Transverse colon (tissue), 4 donors: ENCODE measurements around the gene NPEPL1. TPM values are rescaled to one million over a fixed set of nuclear protein-coding genes. Genes with fewer than 3 reads are reported as not detected.
"Not testable (repeated sequence)": the region's sequence is repeated elsewhere in the genome, so short reads cannot be mapped to it uniquely, and the experiment has no call there.

Experiments used
- DNase-seq: peaks from one replicate; pipeline ENCODE4 v3.0.0-alpha.2; 2019
- H3K27ac ChIP-seq, 4 donors: fragments of 200-600 bp; sonication (generic); 2 replicates each; pipeline ENCODE4 v1.5.1; 2016 to 2018; ENCODE audit warnings: inconsistent platforms in 4 of 4
- H3K27me3 ChIP-seq: fragments of 200-600 bp; sonication (generic); 2 replicates; pipeline ENCODE4 v1.5.1; 2017; ENCODE audit warnings: inconsistent platforms
- H3K36me3 ChIP-seq, 4 donors: fragments of 200-600 bp; sonication (generic); 2 replicates each; pipeline ENCODE4 v1.5.1; 2017 to 2019; ENCODE audit warnings: inconsistent platforms in 4 of 4
- H3K4me1 ChIP-seq, 4 donors: fragments of 200-600 bp; sonication (generic); 2 replicates each; pipeline ENCODE4 v1.5.1; 2017 to 2020; ENCODE audit warnings: inconsistent platforms in 4 of 4
- H3K4me3 ChIP-seq, 4 donors: fragments of 200-600 bp; sonication (generic); 1 replicate in 1 of 4; 2 replicates in 3 of 4; pipeline versions ENCODE4 v1.5.1 to v1.6.1; 2017 to 2019; ENCODE audit warnings: inconsistent platforms in 4 of 4
- H3K9me3 ChIP-seq, 2 donors: fragments of 200-600 bp; sonication (generic); 2 replicates each; pipeline ENCODE4 v1.5.1; 2017 to 2019; ENCODE audit warnings: inconsistent platforms in 2 of 2
- EP300 ChIP-seq: sonication (generic); formaldehyde crosslinking; IDR thresholded peaks from one replicate; pipeline ENCODE4 v1.6.1; 2017; ENCODE audit warnings: antibody characterized with exemption, low read depth
- POLR2A ChIP-seq: fragments of 450-650 bp; IDR thresholded peaks from one replicate; pipeline ENCODE4 v1.6.1; 2016; ENCODE audit warnings: antibody characterized with exemption, mild to moderate bottlenecking, moderate library complexity
- POLR2AphosphoS5 ChIP-seq, 3 donors: sonication (generic); formaldehyde crosslinking; IDR thresholded peaks; one replicate each; pipeline ENCODE4 v1.6.1; 2016; ENCODE audit warnings: antibody characterized with exemption in 3 of 3
- WGBS, 2 donors: methylation state at CpG; one replicate each; pipeline ENCODE4 v1.1.5; 2018; ENCODE audit warnings: low coverage in 1 of 2; 5-methylcytosine and 5-hydroxymethylcytosine counted together
- in situ Hi-C, 4 donors: fragments of 200-750 bp; cut with MboI; loops; one replicate each; pipeline versions ENCODE4 v1.15.0 to v1.15.1; 2017; ENCODE audit warnings: low sequenced_read_pairs in 3 of 4, low pct_ligation_motif_present in 1 of 4, low pct_unique_long_range_greater_than_20kb in 1 of 4
- intact Hi-C: fragments of 100-400 bp; cut with DNase I; formaldehyde crosslinking; loops from one replicate; pipeline ENCODE4 v1.15.1; 2023; ENCODE audit warnings: low total_unique reads
- total RNA-seq, 4 donors: library from RNA; depleted of rRNA; stranded (reverse); fragments of >200 nt; gene quantifications; one replicate each; pipeline ENCODE4 v1.1.0, GENCODE V29; 2016
- TF ChIP-seq, protein P1 (sequence below), 5 experiments: fragments of 200-600 bp in 3 of 5; fragments of 450-650 bp in 2 of 5; sonication (generic) in 3 of 5; IDR thresholded peaks; 1 replicate in 2 of 5; 2 replicates in 3 of 5; pipeline ENCODE4 v1.5.1; 2016 to 2017; ENCODE audit warnings: antibody characterized with exemption in 5 of 5, inconsistent platforms in 3 of 5, mild to moderate bottlenecking in 2 of 5, moderate library complexity in 1 of 5

The NPEPL1 gene
- total RNA-seq, 4 donors from 2014 or later: 33.3 to 109 (median 66.9) TPM

DNA sequence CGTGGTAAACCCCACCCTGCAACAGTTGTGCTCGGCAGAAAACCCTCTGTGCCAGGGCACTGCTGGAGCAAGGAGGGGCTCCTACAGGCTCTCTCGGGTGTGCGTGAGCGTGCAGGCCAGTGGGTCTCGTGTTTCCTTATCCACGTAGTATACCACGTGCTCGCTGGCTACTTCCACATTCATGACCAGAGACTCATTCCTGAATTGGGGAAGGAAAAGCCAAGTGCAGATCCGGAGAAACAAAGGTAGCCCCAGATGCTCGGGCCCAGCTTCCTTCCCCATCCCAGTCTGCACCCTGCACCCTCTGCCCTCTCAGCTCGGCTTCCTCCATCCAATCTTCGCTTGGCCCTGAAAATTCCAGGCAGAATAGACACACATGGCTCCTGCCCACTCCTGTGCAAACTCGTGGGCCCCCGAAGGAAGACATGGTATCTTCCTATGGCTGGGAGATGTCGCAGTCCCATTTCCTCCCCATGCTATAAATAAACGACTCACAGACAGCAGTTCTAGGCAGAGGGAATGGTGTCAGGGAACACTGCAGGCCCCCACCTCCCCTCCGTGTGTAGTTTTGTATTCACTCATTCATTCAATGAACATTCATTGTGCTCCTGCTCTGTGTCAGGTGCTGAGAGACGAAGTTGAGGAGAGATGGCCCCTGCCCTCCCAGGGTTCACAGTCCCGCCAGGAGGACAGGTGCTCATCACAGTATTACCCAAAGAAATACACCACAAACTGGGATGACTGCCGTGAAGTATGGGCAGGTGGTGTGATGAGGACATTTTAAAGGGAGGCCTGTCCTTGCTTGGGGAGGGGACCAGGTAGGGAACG is 29.6 kb downstream of the NPEPL1 start:
- 53 to 77% methylated on average over 3 to 22 of the region's 22 CpGs for WGBS, 2 donors

DNA sequence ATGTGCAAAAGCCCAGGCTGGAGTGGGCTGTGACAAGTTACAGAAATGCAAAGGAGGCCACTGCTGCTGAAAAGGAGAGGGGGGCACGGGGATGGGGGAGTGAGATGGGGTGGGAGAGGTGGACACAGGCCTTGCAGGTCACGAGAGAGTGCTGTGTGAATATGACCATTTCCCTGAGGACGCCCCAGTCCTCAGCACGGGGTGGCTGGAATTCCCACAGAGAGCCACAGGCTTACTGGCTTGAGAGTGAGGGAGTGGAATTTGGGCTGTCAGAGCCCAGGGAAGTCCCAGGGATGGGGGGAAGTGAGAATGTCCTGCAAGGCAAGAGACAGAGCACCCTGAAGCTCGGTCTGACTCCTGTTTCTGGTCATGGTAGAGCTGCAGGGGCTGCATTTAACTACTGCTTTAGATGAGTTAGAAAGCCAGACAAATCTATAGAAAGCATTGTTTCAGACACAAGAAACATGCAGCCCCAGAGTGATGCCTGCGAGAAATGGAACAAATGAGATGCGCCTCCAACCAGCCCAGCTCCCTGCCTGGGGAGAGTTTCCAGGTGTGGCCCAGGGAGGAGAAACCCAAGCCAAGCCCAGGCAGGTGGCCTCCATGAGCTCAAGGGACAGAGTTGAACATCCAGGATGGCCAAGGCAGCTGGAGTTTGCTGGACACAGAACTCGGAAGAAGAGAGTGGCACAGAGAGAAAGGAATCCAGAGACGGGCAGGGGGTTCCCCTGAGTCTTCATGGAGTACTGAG is 30.5 kb downstream of the NPEPL1 start:
- H3K4me1 ChIP-seq: no peaks in the 10 kb centered on the region
- TF ChIP-seq POLR2A (no peak), EP300 (no peak), POLR2AphosphoS5 (IDR thresholded peaks at IDR 0.05) (no peak)
- TF ChIP-seq, protein P1, sequence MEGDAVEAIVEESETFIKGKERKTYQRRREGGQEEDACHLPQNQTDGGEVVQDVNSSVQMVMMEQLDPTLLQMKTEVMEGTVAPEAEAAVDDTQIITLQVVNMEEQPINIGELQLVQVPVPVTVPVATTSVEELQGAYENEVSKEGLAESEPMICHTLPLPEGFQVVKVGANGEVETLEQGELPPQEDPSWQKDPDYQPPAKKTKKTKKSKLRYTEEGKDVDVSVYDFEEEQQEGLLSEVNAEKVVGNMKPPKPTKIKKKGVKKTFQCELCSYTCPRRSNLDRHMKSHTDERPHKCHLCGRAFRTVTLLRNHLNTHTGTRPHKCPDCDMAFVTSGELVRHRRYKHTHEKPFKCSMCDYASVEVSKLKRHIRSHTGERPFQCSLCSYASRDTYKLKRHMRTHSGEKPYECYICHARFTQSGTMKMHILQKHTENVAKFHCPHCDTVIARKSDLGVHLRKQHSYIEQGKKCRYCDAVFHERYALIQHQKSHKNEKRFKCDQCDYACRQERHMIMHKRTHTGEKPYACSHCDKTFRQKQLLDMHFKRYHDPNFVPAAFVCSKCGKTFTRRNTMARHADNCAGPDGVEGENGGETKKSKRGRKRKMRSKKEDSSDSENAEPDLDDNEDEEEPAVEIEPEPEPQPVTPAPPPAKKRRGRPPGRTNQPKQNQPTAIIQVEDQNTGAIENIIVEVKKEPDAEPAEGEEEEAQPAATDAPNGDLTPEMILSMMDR (IDR thresholded peaks at IDR 0.05): no peak
- peaks cover 24% of the 10 kb centered on the region for H3K27me3 ChIP-seq
- intact Hi-C loops (no loop called here), in situ Hi-C loops (no loop called here)
- DNase-seq: no peak
- no peaks in the 10 kb centered on the region for H3K9me3 ChIP-seq
- no peaks in the 10 kb centered on the region for H3K36me3 ChIP-seq
- no peak overlapping the region for H3K4me3 ChIP-seq
- no peak overlapping the region for H3K27ac ChIP-seq
- WGBS, 2 donors: 48 to 76% methylated on average over 5 to 9 of the region's 9 CpGs

More for the DNA sequence above, 29.6 kb downstream of the NPEPL1 start:
- H3K36me3 ChIP-seq: no peaks in the 10 kb centered on the region
- no peaks in the 10 kb centered on the region for H3K4me1 ChIP-seq
- no peaks in the 10 kb centered on the region for H3K9me3 ChIP-seq
- H3K4me3 ChIP-seq: no peak overlapping the region
- peak; percentile 24 for DNase-seq
- intact Hi-C loops (no loop called here), in situ Hi-C loops (no loop called here)
- TF ChIP-seq POLR2AphosphoS5 (IDR thresholded peaks at IDR 0.05) (no peak), POLR2A (no peak), EP300 (no peak)
- TF ChIP-seq, protein P1 (IDR thresholded peaks at IDR 0.05): no peak
- peaks cover 24% of the 10 kb centered on the region for H3K27me3 ChIP-seq
- no peak overlapping the region for H3K27ac ChIP-seq

DNA sequence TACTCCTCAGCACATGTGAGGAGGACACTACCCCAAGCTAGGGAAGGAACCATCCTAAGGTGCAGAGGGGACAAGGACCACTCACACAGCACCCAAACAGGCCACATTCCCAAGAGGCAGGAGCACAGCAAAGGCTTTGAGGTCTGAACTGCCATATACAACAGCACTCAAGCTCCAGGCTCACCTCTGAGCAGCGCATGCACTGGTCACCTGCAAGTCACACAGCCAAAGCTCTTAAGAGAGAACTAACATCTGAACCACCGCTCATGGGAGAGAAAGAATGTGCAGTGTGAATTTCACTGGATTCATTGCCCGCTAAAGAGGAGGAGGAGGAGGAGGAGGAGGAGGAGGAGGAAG is 31.0 kb downstream of the NPEPL1 start:
- no peak overlapping the region for H3K27ac ChIP-seq
- H3K4me3 ChIP-seq: no peak overlapping the region
- H3K27me3 ChIP-seq: peaks cover 24% of the 10 kb centered on the region
- H3K36me3 ChIP-seq: no peaks in the 10 kb centered on the region
- WGBS, 2 donors: 92 to 100% methylated on average over 3 of the region's 3 CpGs
- peak; percentile 5 for DNase-seq
- in situ Hi-C loops (no loop called here), intact Hi-C loops (no loop called here)
- no peaks in the 10 kb centered on the region for H3K9me3 ChIP-seq
- H3K4me1 ChIP-seq: no peaks in the 10 kb centered on the region
- TF ChIP-seq POLR2A (no peak), POLR2AphosphoS5 (IDR thresholded peaks at IDR 0.05) (no peak), EP300 (no peak)
- TF ChIP-seq, protein P1 (IDR thresholded peaks at IDR 0.05): no peak

DNA sequence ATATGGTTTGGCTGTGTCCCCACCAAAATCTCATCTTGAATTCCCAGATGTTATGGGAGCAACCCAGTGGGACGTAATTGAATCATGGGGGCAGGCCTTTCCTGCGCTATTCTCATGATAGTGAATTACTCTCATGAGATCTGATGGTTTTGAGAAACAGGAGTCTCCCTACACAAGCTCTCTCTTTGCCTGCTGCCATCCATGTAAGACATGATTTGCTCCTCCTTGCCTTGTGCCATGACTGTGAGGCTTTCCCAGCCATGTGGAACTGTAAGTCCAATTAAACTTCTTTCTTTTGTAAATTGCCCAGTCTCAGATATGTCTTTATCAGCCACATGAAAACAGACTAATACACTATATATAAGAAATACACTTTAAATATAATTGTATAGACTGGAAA is 33.6 kb downstream of the NPEPL1 start:
- in situ Hi-C loops: not testable (repeated sequence)
- 70% methylated on average over 2 of the region's 2 CpGs; no CpG with 5 or more reads in 1 of the 2 donors for WGBS, 2 donors

More for the DNA sequence above, 33.6 kb downstream of the NPEPL1 start:
- H3K27ac ChIP-seq, DNase-seq, H3K9me3 ChIP-seq, H3K4me3 ChIP-seq, H3K4me1 ChIP-seq, intact Hi-C loops, H3K36me3 ChIP-seq: not testable (repeated sequence)
- peaks cover 22% of the 10 kb centered on the region for H3K27me3 ChIP-seq
